ENCODE results near the gene LRMDA.
A peak's percentile ranks its signal among the peaks of the same experiment; 100 is the strongest.

Gene LRMDA

GRCh38 chr10:76270464-76270863, 839.0 kb downstream of the LRMDA start:
- no peaks in the 10 kb centered on the region for H3K36me3 ChIP-seq (replicated peaks)
- H3K9me3 ChIP-seq, result no peaks in the 10 kb centered on the region
- H3K4me1 ChIP-seq, result no peaks in the 10 kb centered on the region
- in situ Hi-C loops (cut with MboI; ENCODE audit: low sequenced_read_pairs), result no loop called here
- no peaks in the 10 kb centered on the region for H3K27me3 ChIP-seq (ENCODE audit: low read depth)
- no peak for DNase-seq (ENCODE audit: low spot score in 2 of 2)
- H3K4me3 ChIP-seq, result no peak overlapping the region

- Histone ChIP-seq H3K9me3 (no peaks in the 10 kb centered on the region), H3K27me3 (ENCODE audit: low read depth) (no peaks in the 10 kb centered on the region), H3K4me1 (no peaks in the 10 kb centered on the region), H3K36me3 (replicated peaks) (no peaks in the 10 kb centered on the region), H3K4me3 (no peak overlapping the region)
- in situ Hi-C loops (cut with MboI; ENCODE audit: low sequenced_read_pairs), result no loop called here
- no peak for DNase-seq (ENCODE audit: low spot score in 2 of 2)
Observed at GRCh38 chr10:76274933-76275332, 843.5 kb downstream of the LRMDA start.

GRCh38 chr10:76278811-76279460, 847.5 kb downstream of the LRMDA start:
- in situ Hi-C loops (cut with MboI; ENCODE audit: low sequenced_read_pairs), result no loop called here
- Histone ChIP-seq H3K4me3 (no peak overlapping the region), H3K36me3 (replicated peaks) (no peaks in the 10 kb centered on the region), H3K9me3 (no peaks in the 10 kb centered on the region), H3K27me3 (ENCODE audit: low read depth) (no peaks in the 10 kb centered on the region), H3K4me1 (no peaks in the 10 kb centered on the region)
- no peak for DNase-seq (ENCODE audit: low spot score in 2 of 2)

- H3K36me3 ChIP-seq (replicated peaks), result no peaks in the 10 kb centered on the region
- no peaks in the 10 kb centered on the region for H3K27me3 ChIP-seq (ENCODE audit: low read depth)
- no peak for DNase-seq (ENCODE audit: low spot score in 2 of 2)
- H3K9me3 ChIP-seq, result no peaks in the 10 kb centered on the region
- in situ Hi-C loops (cut with MboI; ENCODE audit: low sequenced_read_pairs), result no loop called here
- no peak overlapping the region for H3K4me3 ChIP-seq
- no peaks in the 10 kb centered on the region for H3K4me1 ChIP-seq
Observed at GRCh38 chr10:76281659-76282058, 850.2 kb downstream of the LRMDA start.

- H3K4me1 ChIP-seq, result no peaks in the 10 kb centered on the region
- H3K27me3 ChIP-seq (ENCODE audit: low read depth), result no peaks in the 10 kb centered on the region
- H3K9me3 ChIP-seq, result no peaks in the 10 kb centered on the region
- in situ Hi-C loops (cut with MboI; ENCODE audit: low sequenced_read_pairs), result no loop called here
- DNase-seq (ENCODE audit: low spot score in 2 of 2), result peak; percentile 7 to 8
- H3K4me3 ChIP-seq, result no peak overlapping the region
- no peaks in the 10 kb centered on the region for H3K36me3 ChIP-seq (replicated peaks)
Observed at GRCh38 chr10:76282061-76283025, 850.9 kb downstream of the LRMDA start.

- no peaks in the 10 kb centered on the region for H3K27me3 ChIP-seq (ENCODE audit: low read depth)
- no peaks in the 10 kb centered on the region for H3K9me3 ChIP-seq
- in situ Hi-C loops (cut with MboI; ENCODE audit: low sequenced_read_pairs), result no loop called here
- no peak for DNase-seq (ENCODE audit: low spot score in 2 of 2)
- no peak overlapping the region for H3K4me3 ChIP-seq
- no peaks in the 10 kb centered on the region for H3K36me3 ChIP-seq (replicated peaks)
- H3K4me1 ChIP-seq, result no peaks in the 10 kb centered on the region
Observed at GRCh38 chr10:76284351-76284750, 852.9 kb downstream of the LRMDA start.

- H3K36me3 ChIP-seq (replicated peaks), result no peaks in the 10 kb centered on the region
- in situ Hi-C loops (cut with MboI; ENCODE audit: low sequenced_read_pairs), result no loop called here
- H3K27me3 ChIP-seq (ENCODE audit: low read depth), result no peaks in the 10 kb centered on the region
- H3K9me3 ChIP-seq, result no peaks in the 10 kb centered on the region
- H3K4me1 ChIP-seq, result no peaks in the 10 kb centered on the region
- H3K4me3 ChIP-seq, result no peak overlapping the region
- DNase-seq (ENCODE audit: low spot score in 2 of 2), result no peak
Observed at GRCh38 chr10:76285012-76285411, 853.6 kb downstream of the LRMDA start.

- H3K9me3 ChIP-seq, result no peaks in the 10 kb centered on the region
- H3K4me1 ChIP-seq, result no peaks in the 10 kb centered on the region
- no peak overlapping the region for H3K4me3 ChIP-seq
- H3K36me3 ChIP-seq (replicated peaks), result no peaks in the 10 kb centered on the region
- H3K27me3 ChIP-seq (ENCODE audit: low read depth), result no peaks in the 10 kb centered on the region
- in situ Hi-C loops (cut with MboI; ENCODE audit: low sequenced_read_pairs), result no loop called here
- no peak for DNase-seq (ENCODE audit: low spot score in 2 of 2)
Observed at GRCh38 chr10:76285515-76285914, 854.1 kb downstream of the LRMDA start.

- in situ Hi-C loops (cut with MboI; ENCODE audit: low sequenced_read_pairs), result no loop called here
- no peak for DNase-seq (ENCODE audit: low spot score in 2 of 2)
- no peak overlapping the region for H3K4me3 ChIP-seq
- H3K9me3 ChIP-seq, result no peaks in the 10 kb centered on the region
- no peaks in the 10 kb centered on the region for H3K27me3 ChIP-seq (ENCODE audit: low read depth)
- no peaks in the 10 kb centered on the region for H3K4me1 ChIP-seq
- no peaks in the 10 kb centered on the region for H3K36me3 ChIP-seq (replicated peaks)
Observed at GRCh38 chr10:76286536-76286935, 855.1 kb downstream of the LRMDA start.

GRCh38 chr10:76287856-76288255, 856.4 kb downstream of the LRMDA start:
- H3K27me3 ChIP-seq (ENCODE audit: low read depth), result no peaks in the 10 kb centered on the region
- in situ Hi-C loops (cut with MboI; ENCODE audit: low sequenced_read_pairs), result no loop called here
- H3K4me3 ChIP-seq, result no peak overlapping the region
- no peaks in the 10 kb centered on the region for H3K4me1 ChIP-seq
- no peaks in the 10 kb centered on the region for H3K36me3 ChIP-seq (replicated peaks)
- no peak for DNase-seq (ENCODE audit: low spot score in 2 of 2)
- H3K9me3 ChIP-seq, result no peaks in the 10 kb centered on the region

- DNase-seq (ENCODE audit: low spot score in 2 of 2), result no peak
- Histone ChIP-seq H3K4me3 (no peak overlapping the region), H3K27me3 (ENCODE audit: low read depth) (no peaks in the 10 kb centered on the region), H3K36me3 (replicated peaks) (no peaks in the 10 kb centered on the region), H3K9me3 (no peaks in the 10 kb centered on the region), H3K4me1 (no peaks in the 10 kb centered on the region)
- in situ Hi-C loops (cut with MboI; ENCODE audit: low sequenced_read_pairs), result no loop called here
Observed at GRCh38 chr10:76291175-76291574, 859.8 kb downstream of the LRMDA start.

GRCh38 chr10:76291885-76292284, 860.5 kb downstream of the LRMDA start:
- Histone ChIP-seq H3K4me1 (no peaks in the 10 kb centered on the region), H3K4me3 (no peak overlapping the region), H3K9me3 (no peaks in the 10 kb centered on the region), H3K36me3 (replicated peaks) (no peaks in the 10 kb centered on the region), H3K27me3 (ENCODE audit: low read depth) (no peaks in the 10 kb centered on the region)
- no peak for DNase-seq (ENCODE audit: low spot score in 2 of 2)
- in situ Hi-C loops (cut with MboI; ENCODE audit: low sequenced_read_pairs), result no loop called here

GRCh38 chr10:76296957-76297356, 865.5 kb downstream of the LRMDA start:
- no peak overlapping the region for H3K4me3 ChIP-seq
- in situ Hi-C loops (cut with MboI; ENCODE audit: low sequenced_read_pairs), result no loop called here
- no peak for DNase-seq (ENCODE audit: low spot score in 2 of 2)
- H3K4me1 ChIP-seq, result no peaks in the 10 kb centered on the region
- no peaks in the 10 kb centered on the region for H3K36me3 ChIP-seq (replicated peaks)
- H3K27me3 ChIP-seq (ENCODE audit: low read depth), result no peaks in the 10 kb centered on the region
- no peaks in the 10 kb centered on the region for H3K9me3 ChIP-seq

- Histone ChIP-seq H3K27me3 (ENCODE audit: low read depth) (no peaks in the 10 kb centered on the region), H3K4me1 (no peaks in the 10 kb centered on the region), H3K4me3 (no peak overlapping the region), H3K36me3 (replicated peaks) (no peaks in the 10 kb centered on the region), H3K9me3 (no peaks in the 10 kb centered on the region)
- in situ Hi-C loops (cut with MboI; ENCODE audit: low sequenced_read_pairs), result no loop called here
- DNase-seq (ENCODE audit: low spot score in 2 of 2), result no peak
Observed at GRCh38 chr10:76297358-76297757, 865.9 kb downstream of the LRMDA start.

All from HAP-1 (cell line).